ENCODE measurements around the gene ZNF202. TPM values are rescaled to one million over a fixed set of nuclear protein-coding genes. Genes with fewer than 3 reads are reported as not detected.
"Not testable (repeated sequence)": the region's sequence is repeated elsewhere in the genome, so short reads cannot be mapped to it uniquely, and the experiment has no call there.

ZNF202 gene
- polyA plus RNA-seq, 1 experiment: 7.4 TPM

- Histone ChIP-seq H3K4me3 (ENCODE audit: low read depth, low read length) (no peak within 1 kb of the TSS), H3K27me3 (ENCODE audit: control insufficient read depth, insufficient read depth, low read length) (no peaks in the 10 kb centered on the region), H3K36me3 (ENCODE audit: control insufficient read depth, insufficient read depth, low read length) (no peaks in the 10 kb centered on the region)
- POLR2A ChIA-PET: no interaction called here
- no peak for TF ChIP-seq CTCF (IDR thresholded peaks at IDR 0.05; ENCODE audit: insufficient read depth, low read depth, low read length)
- DNase-seq (ENCODE audit: low read depth): no peak
- CTCF ChIA-PET: no interaction called here
Measured at GRCh38 chr11:123754101-123754568, 12.7 kb upstream of the ZNF202 start, which contains the start of gene OR6X1. Gene OR6X1, minus strand, starts transcription at chr11:123754518. Its CDS starts 0 bp downstream, at chr11:123754518.

- no peak for DNase-seq (ENCODE audit: low read depth)
- no peaks in the 10 kb centered on the region for H3K36me3 ChIP-seq (ENCODE audit: control insufficient read depth, insufficient read depth, low read length)
- ChIA-PET CTCF (no interaction called here), POLR2A (no interaction called here)
- no peak for TF ChIP-seq CTCF (IDR thresholded peaks at IDR 0.05; ENCODE audit: insufficient read depth, low read depth, low read length)
- no peaks in the 10 kb centered on the region for H3K27me3 ChIP-seq (ENCODE audit: control insufficient read depth, insufficient read depth, low read length)
- H3K4me3 ChIP-seq (ENCODE audit: low read depth, low read length): no peak overlapping the region
Measured at GRCh38 chr11:123753110-123753509, 11.7 kb upstream of the ZNF202 start.

- ChIA-PET POLR2A (no interaction called here), CTCF (no interaction called here)
- no peak for DNase-seq (ENCODE audit: low read depth)
Measured at GRCh38 chr11:123751781-123752180, 10.3 kb upstream of the ZNF202 start.

GRCh38 chr11:123748349-123748748 lies 6.9 kb upstream of the ZNF202 start:
- H3K27me3 ChIP-seq (ENCODE audit: control insufficient read depth, insufficient read depth, low read length); H3K36me3 ChIP-seq (ENCODE audit: control insufficient read depth, insufficient read depth, low read length); CTCF ChIA-PET; POLR2A ChIA-PET; DNase-seq (ENCODE audit: low read depth); H3K4me3 ChIP-seq (ENCODE audit: low read depth, low read length): not testable (repeated sequence)

More at GRCh38 chr11:123751781-123752180, 10.3 kb upstream of the ZNF202 start:
- no peaks in the 10 kb centered on the region for H3K27me3 ChIP-seq (ENCODE audit: control insufficient read depth, insufficient read depth, low read length)
- no peaks in the 10 kb centered on the region for H3K36me3 ChIP-seq (ENCODE audit: control insufficient read depth, insufficient read depth, low read length)
- TF ChIP-seq CTCF (IDR thresholded peaks at IDR 0.05; ENCODE audit: insufficient read depth, low read depth, low read length): no peak
- no peak overlapping the region for H3K4me3 ChIP-seq (ENCODE audit: low read depth, low read length)

- no peak for DNase-seq (ENCODE audit: low read depth)
- no peak for TF ChIP-seq CTCF (IDR thresholded peaks at IDR 0.05; ENCODE audit: insufficient read depth, low read depth, low read length)
- CTCF ChIA-PET: no interaction called here
- H3K4me3 ChIP-seq (ENCODE audit: low read depth, low read length): no peak overlapping the region
- no peaks in the 10 kb centered on the region for H3K27me3 ChIP-seq (ENCODE audit: control insufficient read depth, insufficient read depth, low read length)
- H3K36me3 ChIP-seq (ENCODE audit: control insufficient read depth, insufficient read depth, low read length): no peaks in the 10 kb centered on the region
- POLR2A ChIA-PET: no interaction called here
Measured at GRCh38 chr11:123745764-123746451, 4.4 kb upstream of the ZNF202 start.

- no peak for TF ChIP-seq CTCF (IDR thresholded peaks at IDR 0.05; ENCODE audit: insufficient read depth, low read depth, low read length)
- ChIA-PET CTCF (no interaction called here), POLR2A (no interaction called here)
- Histone ChIP-seq H3K36me3 (ENCODE audit: control insufficient read depth, insufficient read depth, low read length) (no peaks in the 10 kb centered on the region), H3K4me3 (ENCODE audit: low read depth, low read length) (no peak overlapping the region), H3K27me3 (ENCODE audit: control insufficient read depth, insufficient read depth, low read length) (no peaks in the 10 kb centered on the region)
- no peak for DNase-seq (ENCODE audit: low read depth)
Measured at GRCh38 chr11:123742724-123743120, 1.3 kb upstream of the ZNF202 start.
